GM13976 (cell line): ENCODE measurements around the gene MACO1.

ENCODE experiments used
- DNase-seq: peaks from one replicate; pipeline ENCODE4 v3.0.0; 2012; ENCODE audit warnings: low spot score
- CTCF ChIP-seq: IDR thresholded peaks from 2 replicates; pipeline ENCODE4 v1.5.1; 2012; ENCODE audit warnings: borderline replicate concordance, mild to moderate bottlenecking; ENCODE audit not compliant: insufficient read depth; ENCODE audit errors: extremely low read depth, missing control alignments, control extremely low read depth
- in situ Hi-C: fragments of 300-500 bp; cut with MboI; formaldehyde crosslinking; loops from one replicate; pipeline ENCODE4 v1.12.0; 2022; ENCODE audit warnings: low sequenced_read_pairs, mixed read lengths, inconsistent platforms; ENCODE audit not compliant: unreplicated experiment

MACO1 gene

GRCh38 chr1:25530186-25531081, 99.7 kb downstream of the MACO1 start:
- in situ Hi-C loops = no loop called here
- no peak for DNase-seq
- TF ChIP-seq CTCF = no peak

GRCh38 chr1:25531082-25531461, 100.4 kb downstream of the MACO1 start:
- in situ Hi-C loops = no loop called here
- no peak for DNase-seq
- no peak for TF ChIP-seq CTCF

- in situ Hi-C loops = no loop called here
- TF ChIP-seq CTCF = no peak
- no peak for DNase-seq
Measured at GRCh38 chr1:25532970-25533369, 102.3 kb downstream of the MACO1 start.

GRCh38 chr1:25533775-25534409, 103.2 kb downstream of the MACO1 start:
- no peak for TF ChIP-seq CTCF
- no peak for DNase-seq
- in situ Hi-C loops = no loop called here

GRCh38 chr1:25534410-25534788, 103.7 kb downstream of the MACO1 start:
- DNase-seq = no peak
- in situ Hi-C loops = no loop called here
- TF ChIP-seq CTCF = no peak

- no peak for DNase-seq
- in situ Hi-C loops = no loop called here
- no peak for TF ChIP-seq CTCF
Measured at GRCh38 chr1:25536124-25536523, 105.4 kb downstream of the MACO1 start.
